B cell (primary cell): Measurements from ENCODE around the gene BICDL2.

ENCODE experiments used
- CTCF ChIP-seq: fragments of 200-600 bp; IDR thresholded peaks from one replicate; pipeline ENCODE4 v1.8.0; 2022; ENCODE audit warnings: antibody characterized with exemption, mild to moderate bottlenecking
- EZH2 ChIP-seq: IDR thresholded peaks from 2 replicates; pipeline ENCODE4 v1.6.1; 2012; ENCODE audit warnings: borderline replicate concordance, low read depth, mild to moderate bottlenecking, moderate library complexity, low read length; ENCODE audit not compliant: insufficient read depth, poor library complexity, severe bottlenecking

DNA sequence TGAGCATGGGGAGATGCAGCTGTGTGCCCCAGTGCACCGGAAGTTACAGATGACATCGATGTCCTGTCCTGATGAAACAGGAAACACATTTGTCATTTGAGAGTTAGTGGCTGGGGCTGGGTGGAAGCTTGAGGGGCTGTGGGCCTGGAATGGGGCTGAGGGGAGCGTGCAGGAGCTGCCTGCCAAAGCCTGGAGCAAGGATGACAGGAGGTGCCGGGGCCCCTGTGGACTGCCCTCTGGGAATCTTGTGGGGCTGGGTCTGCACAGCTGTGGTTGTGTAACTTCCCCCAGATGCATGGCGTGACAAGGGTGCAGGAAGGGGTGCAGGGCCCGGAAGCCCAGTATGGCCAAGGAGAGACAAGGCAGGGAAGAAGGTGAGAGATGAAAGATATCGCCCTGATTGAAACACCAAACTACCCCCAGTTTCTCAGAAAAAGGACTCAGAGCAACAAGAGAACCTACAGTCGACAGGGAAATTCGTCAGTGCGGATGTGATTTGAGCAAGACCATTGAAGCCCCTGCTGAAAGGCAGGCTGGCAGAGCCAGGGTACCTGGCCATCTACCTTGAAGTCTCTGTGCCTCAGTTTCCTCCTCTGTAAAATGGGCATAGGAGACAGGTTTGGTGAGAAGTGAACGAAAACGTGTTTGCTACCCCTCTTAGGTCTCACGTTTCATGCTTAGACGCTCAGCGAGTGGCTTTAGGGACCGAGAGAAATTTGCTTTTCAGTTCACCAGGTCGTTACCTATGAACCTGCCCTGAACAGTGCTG, 18.4 kb upstream of the BICDL2 start:
- TF ChIP-seq CTCF (no peak), EZH2 (no peak)
